GM12878 (cell line): ENCODE measurements around the gene PLEKHF1. TPM values are rescaled to one million over a fixed set of nuclear protein-coding genes. Genes with fewer than 3 reads are reported as not detected.

Experiments
- ATAC-seq: fragments of 200-7000 bp; cut with Tn5 transposase; 3 replicates; pipeline ENCODE4 v1.9.1; 2020; ENCODE audit warnings: mild to moderate bottlenecking, moderate library complexity
- BruUV-seq: library from RNA; stranded (reverse); fragments of 400-500 nt; replicated peaks from 2 replicates; lab custom pipeline; 2021; lab: Mats Ljungman, UMichigan
- CTCF ChIA-PET: fragments of 300-600 bp; sonication (Branson Sonifier 250); formaldehyde crosslinking; extraction: SDS; loops from one replicate; lab custom pipeline; 2021; ENCODE audit warnings: inconsistent platforms; lab: Yijun Ruan, JAX
- POLR2A ChIA-PET: fragments of 350-600 bp; formaldehyde crosslinking; extraction: SDS; loops from one replicate; lab custom pipeline; 2021; ENCODE audit warnings: inconsistent platforms; lab: Charles Lee
- RAD21 ChIA-PET: fragments of 300-600 bp; sonication (Branson Sonifier 250); formaldehyde crosslinking; loops from one replicate; lab custom pipeline; 2023; ENCODE audit warnings: antibody characterized with exemption; ENCODE audit not compliant: unreplicated experiment; lab: Charles Lee
- SMC1A ChIA-PET: fragments of 300-600 bp; sonication (Branson Sonifier 250); formaldehyde crosslinking; loops from one replicate; lab custom pipeline; 2023; ENCODE audit not compliant: unreplicated experiment, uncharacterized antibody; lab: Charles Lee
- DNase-seq: peaks from one replicate; pipeline ENCODE4 v3.0.0-alpha.2; 2011; ENCODE audit warnings: low read depth, low spot score
- FAIRE-seq: peaks from 3 replicates; lab custom pipeline; 2011; peaks lifted over from hg19 to GRCh38; lab: Jason Lieb, UNC
- H2AFZ ChIP-seq: 2 replicates; pipeline ENCODE4 v1.6.0; 2011; ENCODE audit warnings: low read depth, low read length, control low read depth; ENCODE audit not compliant: control insufficient read depth
- H3K27ac ChIP-seq: 2 replicates; pipeline ENCODE4 v1.5.1; 2011; ENCODE audit warnings: control low read depth; ENCODE audit not compliant: control insufficient read depth, insufficient read depth
- H3K27me3 ChIP-seq, 2 experiments: replicated peaks in 1 of 2; 2 replicates each; pipeline versions ENCODE4 v1.6.0 to v1.6.1; 2011; ENCODE audit warnings: low read length in 1 of 2; ENCODE audit not compliant: control insufficient read depth in 2 of 2, insufficient read depth in 2 of 2
- H3K36me3 ChIP-seq, 2 experiments: 2 replicates each; pipeline ENCODE4 v1.5.1; 2011; ENCODE audit warnings: low read length in 1 of 2; ENCODE audit not compliant: control insufficient read depth in 2 of 2, insufficient read depth in 2 of 2
- H3K4me1 ChIP-seq: 2 replicates; pipeline ENCODE4 v1.6.1; 2011; ENCODE audit warnings: mild to moderate bottlenecking, low read length, moderate library complexity, mixed read lengths; ENCODE audit not compliant: control insufficient read depth, insufficient read depth
- H3K4me2 ChIP-seq: 2 replicates; pipeline ENCODE4 v1.6.0; 2011; ENCODE audit warnings: control low read depth; ENCODE audit not compliant: control insufficient read depth, insufficient read depth
- H3K4me3 ChIP-seq: fragments of 200-600 bp; sonication (generic); 2 replicates; pipeline ENCODE4 v1.5.1; 2016
- H3K79me2 ChIP-seq: 2 replicates; pipeline ENCODE4 v1.6.0; 2011; ENCODE audit warnings: low read length; ENCODE audit not compliant: control insufficient read depth, insufficient read depth
- H3K9ac ChIP-seq: 2 replicates; pipeline ENCODE4 v1.8.0; 2011; ENCODE audit warnings: low read length, control low read depth, mixed read lengths; ENCODE audit not compliant: control insufficient read depth, insufficient read depth
- H3K9me3 ChIP-seq: replicated peaks from 3 replicates; pipeline ENCODE4 v1.5.1; 2011; ENCODE audit warnings: mild to moderate bottlenecking, low read length; ENCODE audit not compliant: control insufficient read depth, insufficient read depth
- H4K20me1 ChIP-seq: 2 replicates; pipeline ENCODE4 v1.6.0; 2011; ENCODE audit not compliant: control insufficient read depth, insufficient read depth
- GABPA ChIP-seq: IDR thresholded peaks from 2 replicates; pipeline ENCODE4 v1.6.1; 2014; ENCODE audit warnings: antibody characterized with exemption, low read depth, mild to moderate bottlenecking, inconsistent platforms
- IKZF2 ChIP-seq, 2 experiments: fragments of 450-650 bp; IDR thresholded peaks; 2 replicates each; pipeline ENCODE4 v1.6.1; 2017; ENCODE audit warnings: mild to moderate bottlenecking in 2 of 2, moderate library complexity in 2 of 2
- IRF3 ChIP-seq: fragments of 450-650 bp; IDR thresholded peaks from 2 replicates; pipeline ENCODE4 v1.6.1; 2014; ENCODE audit warnings: mild to moderate bottlenecking
- LARP7 ChIP-seq: fragments of 450-650 bp; IDR thresholded peaks from 2 replicates; pipeline ENCODE4 v1.6.1; 2017; ENCODE audit warnings: mild to moderate bottlenecking
- MYC ChIP-seq: IDR thresholded peaks from 2 replicates; pipeline ENCODE4 v1.6.1; 2011; ENCODE audit warnings: mild to moderate bottlenecking, low read length, moderate library complexity, inconsistent platforms; ENCODE audit not compliant: insufficient read depth, insufficient replicate concordance, insufficient read length, severe bottlenecking
- NKRF ChIP-seq: fragments of 450-650 bp; conservative IDR thresholded peaks from 2 replicates; pipeline ENCODE4 v1.6.1; 2017; ENCODE audit warnings: mild to moderate bottlenecking, moderate library complexity
- PAX5 ChIP-seq: IDR thresholded peaks from 2 replicates; pipeline ENCODE4 v1.6.1; 2011; ENCODE audit warnings: low read depth, low read length, borderline replicate concordance
- SMARCA5 ChIP-seq: fragments of 450-650 bp; IDR thresholded peaks from 2 replicates; pipeline ENCODE4 v1.6.1; 2017; ENCODE audit warnings: mild to moderate bottlenecking
- SMC3 ChIP-seq: IDR thresholded peaks from 2 replicates; pipeline ENCODE4 v1.6.1; 2011; ENCODE audit warnings: low read length, improper control_type of control experiment, borderline replicate concordance
- WGBS: methylation state at CpG from one replicate; pipeline ENCODE4 v1.1.6; 2016; ENCODE audit warnings: low lambda C conversion rate; ENCODE audit not compliant: insufficient replicate concordance, insufficient coverage; ENCODE audit errors: missing lambda C conversion rate; 5-methylcytosine and 5-hydroxymethylcytosine counted together
- in situ Hi-C: fragments of 300-500 bp; cut with MboI; formaldehyde crosslinking; loops from 9 replicates; pipeline ENCODE4 v1.14.3; 2018; ENCODE audit warnings: mixed read lengths
- intact Hi-C: fragments of 100-400 bp; cut with micrococcal nuclease; formaldehyde crosslinking; loops from one replicate; pipeline ENCODE4 v1.14.2; 2022; ENCODE audit not compliant: unreplicated experiment
- polyA plus RNA-seq, 11 experiments: library from polyadenylated mRNA; depleted of rRNA in 4 of 11; unstranded in 6 of 11; stranded (reverse) in 5 of 11; fragments of >200 nt; fragmentation: Nextera tagmentation in 4 of 11; fragmentation: Illumina TruSeq in 1 of 11; extraction: Ambion mirVana in 4 of 11; extraction: Trizol in 1 of 11; gene quantifications; 1 replicate in 1 of 11; 2 replicates in 10 of 11; pipeline versions ENCODE4 v1.2.1 to v1.2.3, GENCODE V29; 2011 to 2016; ENCODE audit warnings: inconsistent platforms in 2 of 11, missing spikeins in 2 of 11, low read depth in 1 of 11
- total RNA-seq, 4 experiments: library from RNA; depleted of rRNA in 3 of 4; stranded (reverse); fragments of >200 nt in 3 of 4; fragmentation: Illumina TruSeq in 1 of 4; extraction: Trizol in 1 of 4; gene quantifications; 2 replicates each; pipeline versions ENCODE4 v1.2.1 to v1.2.3, GENCODE V29; 2013 to 2021

The PLEKHF1 gene
- total and polyA plus RNA-seq, 10 of the 15 experiments (the other 5 are each of a cell fraction or from before 2014, with no cell fraction given), result 0.10 to 20.3 (median 15.3) TPM

- H3K36me3 ChIP-seq, result peaks cover 0 to 16% of the 10 kb centered on the region in 2 experiments; a peak in 2 of 4 replicates
- ChIA-PET CTCF (interaction anchor here (0.5 to 1.8 kb wide), 3 partner anchors 8 to 982 kb away, joined by 3 to 6 read pairs (median 5); partner anchors contain the start of gene PLEKHF1), SMC1A (interaction anchor here (1.0 to 1.3 kb wide), 3 partner anchors 8 to 13 kb away, joined by 3 to 5 read pairs (median 4); no protein-coding TSS in a partner anchor), RAD21 (interaction anchor here (3.1 kb wide), 1 partner anchor 36 kb away, joined by 8 read pairs; no protein-coding TSS in a partner anchor), POLR2A (no interaction called here)
- in situ Hi-C loops (no loop called here), intact Hi-C loops (no loop called here)
- ATAC-seq (peak; percentile 6; the same call in 1 of the 3 replicates), FAIRE-seq (no peak), DNase-seq (no peak)
- TF ChIP-seq GABPA (no peak), IRF3 (no peak), SMARCA5 (peak; percentile 39), SMC3 (no peak), NKRF (no peak), LARP7 (no peak), IKZF2 (IDR thresholded peaks at IDR 0.05) (no peak), PAX5 (0 out of 2 replicates have a peak, but pooled peaks have one; percentile 0), MYC (no peak)
- no peaks in the 10 kb centered on the region for H3K9me3 ChIP-seq
- H3K27me3 ChIP-seq, result no peaks in the 10 kb centered on the region
- peak overlapping the region; percentile 83 for H3K4me2 ChIP-seq
- H3K4me3 ChIP-seq, result no peak overlapping the region
- no peaks in the 10 kb centered on the region; the same call in none of the 2 replicates for H3K79me2 ChIP-seq
- H4K20me1 ChIP-seq, result no peaks in the 10 kb centered on the region
- peak overlapping the region; percentile 86 for H3K27ac ChIP-seq
- H2AFZ ChIP-seq, result peak overlapping the region; percentile 80
- BruUV-seq, result no TSS peak
- H3K4me1 ChIP-seq, result peaks cover 27% of the 10 kb centered on the region
- H3K9ac ChIP-seq, result no peak overlapping the region; the same call in 1 of the 2 replicates
- 51% methylated on average over 7 of the region's 7 CpGs for WGBS
Measured at GRCh38 chr19:29680937-29681336, 15.7 kb downstream of the PLEKHF1 start.
